B cell (primary cell): Measurements from ENCODE around the gene KIF11. TPM values are rescaled to one million over a fixed set of nuclear protein-coding genes. Genes with fewer than 3 reads are reported as not detected.

Experiments used
- ATAC-seq: fragments of 200-7000 bp; cut with Tn5 transposase; one replicate; pipeline ENCODE4 v1.10.0; 2021; ENCODE audit warnings: low read depth, mild to moderate bottlenecking, moderate number of reproducible peaks, moderate library complexity
- CTCF ChIA-PET: fragments of 350-600 bp; sonication (Branson Sonifier 250); formaldehyde crosslinking; loops from one replicate; lab custom pipeline; 2021; ENCODE audit warnings: antibody characterized with exemption, inconsistent platforms; lab: Charles Lee
- POLR2A ChIA-PET: fragments of 350-600 bp; sonication (Branson Sonifier 250); formaldehyde crosslinking; loops from one replicate; lab custom pipeline; 2021; ENCODE audit warnings: antibody characterized with exemption; lab: Charles Lee
- DNase-seq: peaks from one replicate; pipeline ENCODE4 v3.0.0; 2013
- H2AFZ ChIP-seq: 2 replicates; pipeline ENCODE4 v1.6.1; 2012; ENCODE audit warnings: mild to moderate bottlenecking, low read depth, low read length; ENCODE audit not compliant: insufficient read depth, poor library complexity, severe bottlenecking
- H3K27ac ChIP-seq, 2 donors: 1 replicate in 1 of 2; 2 replicates in 1 of 2; pipeline ENCODE4 v1.5.1; 2012 to 2013; ENCODE audit warnings: low read length in 2 of 2, mild to moderate bottlenecking in 2 of 2, moderate library complexity in 1 of 2
- H3K27me3 ChIP-seq, 4 experiments: fragments of 200-600 bp in 1 of 4; sonication (generic) in 1 of 4; replicated peaks in 1 of 4; 1 replicate in 2 of 4; 2 replicates in 2 of 4; pipeline versions ENCODE4 v1.6.1 to v1.7.0; 2013 to 2016; ENCODE audit warnings: low read length in 3 of 4, mild to moderate bottlenecking in 2 of 4, mixed read lengths in 1 of 4, moderate library complexity in 1 of 4; ENCODE audit not compliant: insufficient read depth in 4 of 4, control insufficient read depth in 3 of 4; ENCODE audit errors: control extremely low read depth in 1 of 4
- H3K36me3 ChIP-seq, 2 experiments: replicated peaks in 1 of 2; 1 replicate in 1 of 2; 2 replicates in 1 of 2; pipeline versions ENCODE4 v1.6.1 to v1.7.1; 2013; ENCODE audit warnings: low read length in 1 of 2; ENCODE audit not compliant: insufficient read depth in 2 of 2, control insufficient read depth in 1 of 2; ENCODE audit errors: control extremely low read depth in 1 of 2, extremely low read depth in 1 of 2
- H3K4me1 ChIP-seq, 2 donors: fragments of 200-600 bp in 1 of 2; sonication (generic) in 1 of 2; 1 replicate in 1 of 2; 2 replicates in 1 of 2; pipeline versions ENCODE4 v1.5.1 to v1.6.1; 2013 to 2017; ENCODE audit warnings: low read length in 2 of 2; ENCODE audit not compliant: control insufficient read depth in 2 of 2, insufficient read depth in 2 of 2
- H3K4me2 ChIP-seq: replicated peaks from 2 replicates; pipeline ENCODE3; 2012; ENCODE audit warnings: mild to moderate bottlenecking, low read depth, low read length; ENCODE audit not compliant: poor library complexity, severe bottlenecking
- H3K4me3 ChIP-seq, 5 experiments: fragments of 200-600 bp in 1 of 5; sonication (generic) in 1 of 5; 1 replicate in 3 of 5; 2 replicates in 2 of 5; pipeline versions ENCODE4 v1.5.1 to v1.7.0; 2011 to 2016; ENCODE audit warnings: low read length in 4 of 5, mild to moderate bottlenecking in 4 of 5, low read depth in 2 of 5, control low read depth in 1 of 5, moderate library complexity in 1 of 5; ENCODE audit not compliant: insufficient read depth in 1 of 5; ENCODE audit errors: control extremely low read depth in 1 of 5, extremely low read depth in 1 of 5
- H3K79me2 ChIP-seq: fragments of 200-600 bp; sonication (generic); one replicate; pipeline ENCODE4 v1.6.0; 2016; ENCODE audit warnings: low read length; ENCODE audit not compliant: control insufficient read depth, insufficient read depth
- H3K9ac ChIP-seq: fragments of 200-600 bp; sonication (generic); 2 replicates; pipeline ENCODE4 v1.6.1; 2017; ENCODE audit warnings: mild to moderate bottlenecking, low read length, moderate library complexity
- H3K9me3 ChIP-seq, 3 donors: one replicate each; pipeline versions ENCODE4 v1.6.1 to v1.7.1; 2013; ENCODE audit warnings: low read length in 2 of 3; ENCODE audit not compliant: control insufficient read depth in 2 of 3, insufficient read depth in 1 of 3; ENCODE audit errors: control extremely low read depth in 1 of 3
- H4K20me1 ChIP-seq: 2 replicates; pipeline ENCODE4 v1.6.0; 2012; ENCODE audit warnings: mild to moderate bottlenecking, low read length; ENCODE audit not compliant: insufficient read depth, control insufficient read depth, poor library complexity, severe bottlenecking
- H3K27ac Mint-ChIP-seq: one replicate; pipeline ENCODE4 v1.8.0; 2021; ENCODE audit warnings: mixed read lengths
- H3K27me3 Mint-ChIP-seq: one replicate; pipeline ENCODE4 v1.8.0; 2021; ENCODE audit warnings: mixed read lengths
- H3K4me1 Mint-ChIP-seq: one replicate; pipeline ENCODE4 v1.8.0; 2021; ENCODE audit warnings: mixed read lengths
- H3K4me3 Mint-ChIP-seq: one replicate; pipeline ENCODE4 v1.8.0; 2021; ENCODE audit warnings: mixed read lengths
- H3K9me3 Mint-ChIP-seq: one replicate; pipeline ENCODE4 v1.8.0; 2022; ENCODE audit warnings: mixed read lengths; ENCODE audit not compliant: insufficient read depth
- CTCF ChIP-seq: fragments of 200-600 bp; IDR thresholded peaks from one replicate; pipeline ENCODE4 v1.8.0; 2022; ENCODE audit warnings: antibody characterized with exemption, mild to moderate bottlenecking
- EZH2 ChIP-seq: IDR thresholded peaks from 2 replicates; pipeline ENCODE4 v1.6.1; 2012; ENCODE audit warnings: borderline replicate concordance, low read depth, mild to moderate bottlenecking, moderate library complexity, low read length; ENCODE audit not compliant: insufficient read depth, poor library complexity, severe bottlenecking
- WGBS: methylation state at CpG from one replicate; pipeline ENCODE4 v1.1.5; 2013; ENCODE audit warnings: missing lambda C conversion rate; ENCODE audit not compliant: insufficient coverage; 5-methylcytosine and 5-hydroxymethylcytosine counted together
- intact Hi-C: fragments of 100-400 bp; cut with micrococcal nuclease; formaldehyde crosslinking; loops from one replicate; pipeline ENCODE4 v1.10.0; 2022
- polyA plus RNA-seq: library from polyadenylated mRNA; depleted of rRNA; stranded (reverse); fragments of >200 nt; gene quantifications from 2 replicates; pipeline ENCODE4 v1.2.3, GENCODE V29; 2012
- total RNA-seq, 2 donors: library from RNA; stranded (reverse); fragments of 120-200 nt in 1 of 2; gene quantifications; 1 replicate in 1 of 2; 2 replicates in 1 of 2; pipeline versions ENCODE4 v1.2.3 to v1.2.4, GENCODE V29; 2013 to 2022

Gene KIF11
- total and polyA plus RNA-seq, 2 donors (not counting 1 experiment from before 2014, with no cell fraction given) = 0.64 to 1.8 TPM

- Histone ChIP-seq H3K79me2 (no peaks in the 10 kb centered on the region), H4K20me1 (no peaks in the 10 kb centered on the region), H3K4me3 (no peak overlapping the region), H3K4me2 (no peak overlapping the region), H3K4me1 (no peaks in the 10 kb centered on the region), H3K36me3 (no peaks in the 10 kb centered on the region), H2AFZ (no peak overlapping the region), H3K27me3 (no peaks in the 10 kb centered on the region), H3K9me3 (peaks cover 0 to 4% (median 1%) of the 10 kb centered on the region in 3 donors), H3K9ac (no peak overlapping the region), H3K27ac (no peak overlapping the region)
- intact Hi-C loops = loop anchor here (1.0 kb wide), 1 partner anchor 252 kb away; no protein-coding TSS in a partner anchor
- Mint-ChIP-seq H3K27ac (no peak overlapping the region), H3K4me1 (no peaks in the 10 kb centered on the region), H3K27me3 (no peaks in the 10 kb centered on the region), H3K4me3 (no peak overlapping the region), H3K9me3 (no peaks in the 10 kb centered on the region)
- no CpG with 5 or more reads among the region's 2 CpGs for WGBS
- TF ChIP-seq CTCF = peak; percentile 30
- no peak for TF ChIP-seq EZH2
- POLR2A ChIA-PET = no interaction called here
- peak; percentile 49 for DNase-seq
- CTCF ChIA-PET = interaction anchor here (0.7 to 2.7 kb wide), 7 partner anchors 128 to 258 kb away, joined by 3 to 11 read pairs (median 4); partner anchors contain the start of gene EXOC6
- ATAC-seq = peak; percentile 58
These were observed 35.0 kb downstream of the KIF11 start for GRCh38 chr10:92627845-92628480.

GRCh38 chr10:92629945-92630344 is 37.0 kb downstream of the KIF11 start:
- H3K4me1 ChIP-seq = no peaks in the 10 kb centered on the region
- no peak overlapping the region for H3K27ac ChIP-seq
- no peaks in the 10 kb centered on the region for H3K9me3 Mint-ChIP-seq
- no peaks in the 10 kb centered on the region for H3K36me3 ChIP-seq
- TF ChIP-seq EZH2 = no peak
- no peak for TF ChIP-seq CTCF
- no peak overlapping the region for H3K9ac ChIP-seq
- no peaks in the 10 kb centered on the region for H3K27me3 Mint-ChIP-seq
- ATAC-seq (no peak), DNase-seq (no peak)
- no peaks in the 10 kb centered on the region for H3K79me2 ChIP-seq
- ChIA-PET POLR2A (no interaction called here), CTCF (interaction anchor here (0.8 to 1.7 kb wide), 3 partner anchors 207 to 245 kb away, joined by 3 to 4 read pairs (median 3); no protein-coding TSS in a partner anchor)
- H2AFZ ChIP-seq = no peak overlapping the region
- no CpG with 5 or more reads among the region's 2 CpGs for WGBS
- H3K9me3 ChIP-seq = peaks cover 0 to 1% (median 0%) of the 10 kb centered on the region in 3 donors
- H3K27ac Mint-ChIP-seq = no peak overlapping the region
- intact Hi-C loops = no loop called here
- H3K27me3 ChIP-seq = no peaks in the 10 kb centered on the region
- no peak overlapping the region for H3K4me3 Mint-ChIP-seq
- H4K20me1 ChIP-seq = no peaks in the 10 kb centered on the region
- no peaks in the 10 kb centered on the region for H3K4me1 Mint-ChIP-seq
- H3K4me3 ChIP-seq = no peak overlapping the region
- no peak overlapping the region for H3K4me2 ChIP-seq
